Stomach (tissue), 4 donors: ENCODE results near the gene LPIN2.
A peak's percentile ranks its signal among the peaks of the same experiment; 100 is the strongest.

Experiments
- CTCF ChIP-seq, 7 experiments: fragments of 450-650 bp in 4 of 7; fragments of 200-600 bp in 3 of 7; sonication (generic) in 3 of 7; IDR thresholded peaks; one replicate each; pipeline ENCODE4 v1.5.1; 2016 to 2019; ENCODE audit warnings: antibody characterized with exemption in 7 of 7, control low read depth in 2 of 7, mild to moderate bottlenecking in 1 of 7
- EP300 ChIP-seq: sonication (generic); formaldehyde crosslinking; IDR thresholded peaks from one replicate; pipeline ENCODE4 v1.6.1; 2017; ENCODE audit warnings: antibody characterized with exemption
- POLR2A ChIP-seq, 4 donors: fragments of 450-650 bp; IDR thresholded peaks; one replicate each; pipeline ENCODE4 v1.6.1; 2016; ENCODE audit warnings: antibody characterized with exemption in 4 of 4, control low read depth in 2 of 4, mild to moderate bottlenecking in 1 of 4, moderate library complexity in 1 of 4
- POLR2AphosphoS5 ChIP-seq, 3 donors: sonication (generic); formaldehyde crosslinking; IDR thresholded peaks; one replicate each; pipeline ENCODE4 v1.6.1; 2016; ENCODE audit warnings: antibody characterized with exemption in 3 of 3

GRCh38 chr18:3051718-3052410 lies 38.9 kb upstream of the LPIN2 start:
- TF ChIP-seq CTCF (IDR thresholded peaks at IDR 0.05), result no peak
- TF ChIP-seq POLR2A (IDR thresholded peaks at IDR 0.05), result no peak
- peak in 2 of 3 donors; percentile 79 to 88 for TF ChIP-seq POLR2AphosphoS5 (IDR thresholded peaks at IDR 0.05)
- no peak for TF ChIP-seq EP300
